Activated T-cell treated with anti-CD3 and anti-CD28 coated beads for 4 hours (primary cell): ENCODE results near the gene HS6ST3.

Experiments used
- DNase-seq: peaks from one replicate; pipeline ENCODE4 v3.0.0-alpha.2; 2020

Gene HS6ST3

DNA sequence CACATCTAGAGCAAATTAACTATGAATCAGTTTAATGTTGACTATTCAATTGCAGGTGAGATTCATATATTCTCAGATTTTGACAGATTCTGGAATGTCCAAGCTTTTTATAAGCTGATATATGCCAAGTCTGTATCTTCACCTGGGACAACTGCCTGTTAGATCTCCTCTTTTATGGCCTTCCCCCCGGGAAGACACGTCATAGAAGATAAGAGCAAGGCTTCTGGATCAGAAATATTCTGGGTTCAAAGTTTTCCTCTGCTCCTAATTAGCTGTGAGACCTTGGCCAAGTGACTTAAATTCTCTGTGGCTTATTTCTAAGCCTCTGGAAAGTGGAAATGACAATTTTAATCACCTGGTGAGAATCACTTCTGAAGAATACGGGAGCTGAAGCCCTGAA, 716.8 kb downstream of the HS6ST3 start:
- no peak for DNase-seq

- DNase-seq, result no peak
These were observed 719.6 kb downstream of the HS6ST3 start for GRCh38 chr13:96809366-96810096.

- no peak for DNase-seq
These were observed 720.2 kb downstream of the HS6ST3 start for GRCh38 chr13:96810104-96810503.

GRCh38 chr13:96811049-96811448, 721.1 kb downstream of the HS6ST3 start:
- no peak for DNase-seq

DNA sequence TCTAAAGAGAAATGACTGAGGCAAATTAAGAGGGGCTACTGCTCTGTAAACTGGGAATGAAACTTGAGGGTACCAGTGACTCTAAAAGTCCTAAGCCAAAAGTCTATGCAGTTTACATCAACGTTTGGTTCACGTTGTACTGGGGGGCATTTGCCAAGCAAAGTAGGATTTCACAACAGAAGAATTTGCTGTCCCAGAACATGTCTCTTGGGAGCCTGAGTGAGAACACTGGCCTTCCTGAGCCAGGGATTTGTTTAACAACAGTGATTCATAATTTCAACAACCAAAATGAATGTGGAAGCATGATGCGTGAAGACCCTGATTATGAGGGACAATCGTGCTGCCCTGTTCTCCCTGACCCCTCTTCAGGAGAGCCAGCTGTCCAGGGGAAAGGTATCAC, 726.4 kb downstream of the HS6ST3 start:
- DNase-seq, result no peak

- no peak for DNase-seq
These were observed 727.0 kb downstream of the HS6ST3 start for GRCh38 chr13:96816874-96817273.

DNA sequence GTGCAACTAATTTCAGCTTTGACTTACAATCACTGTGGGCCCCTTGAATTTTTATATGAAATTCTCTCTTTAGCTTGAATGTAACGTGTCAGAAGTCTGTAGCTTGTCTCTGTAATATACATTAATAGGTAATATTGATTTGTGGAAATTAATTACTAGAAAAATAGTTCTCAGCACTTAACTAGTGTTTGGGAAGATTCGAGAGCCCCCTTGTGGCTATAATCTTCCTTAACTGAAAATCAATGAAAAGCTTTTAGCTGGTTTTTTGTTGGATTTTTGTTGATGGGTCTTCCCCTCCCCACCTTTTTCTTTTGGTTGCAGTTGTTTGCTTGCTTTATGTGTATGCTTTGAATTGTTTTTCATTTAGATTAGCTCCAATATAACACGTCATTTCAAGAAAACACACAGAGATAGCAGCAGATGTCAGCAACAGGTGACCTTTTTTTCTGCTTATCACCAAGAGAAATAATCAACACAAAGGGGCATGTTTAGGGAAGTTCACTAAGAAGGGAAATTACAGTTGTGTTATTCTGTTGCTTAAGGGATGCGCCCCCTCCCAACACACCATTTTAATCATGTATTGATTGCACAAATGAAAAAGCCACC, 727.5 kb downstream of the HS6ST3 start:
- DNase-seq, result no peak

- DNase-seq, result no peak
These were observed 729.5 kb downstream of the HS6ST3 start for GRCh38 chr13:96819375-96819774.

DNA sequence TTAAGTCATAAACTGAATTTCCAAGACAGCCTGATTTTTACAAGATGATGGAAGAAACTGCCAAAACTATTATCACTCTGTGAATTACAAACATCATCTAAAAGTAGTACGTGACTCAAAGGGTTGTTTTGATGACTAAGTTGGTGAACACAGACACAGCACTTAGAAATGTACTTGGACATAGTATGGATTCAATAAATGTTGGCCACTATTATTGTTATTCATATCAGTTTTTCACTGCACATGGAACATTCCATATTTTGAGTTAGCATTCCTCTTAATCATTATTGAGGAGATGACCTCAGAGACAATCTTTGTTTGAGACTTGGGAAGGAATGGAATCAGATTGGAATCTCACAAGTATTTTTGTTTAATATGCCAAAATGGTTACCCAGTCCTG, 731.5 kb downstream of the HS6ST3 start:
- DNase-seq, result no peak

GRCh38 chr13:96821971-96822370, 732.1 kb downstream of the HS6ST3 start:
- DNase-seq, result no peak

DNA sequence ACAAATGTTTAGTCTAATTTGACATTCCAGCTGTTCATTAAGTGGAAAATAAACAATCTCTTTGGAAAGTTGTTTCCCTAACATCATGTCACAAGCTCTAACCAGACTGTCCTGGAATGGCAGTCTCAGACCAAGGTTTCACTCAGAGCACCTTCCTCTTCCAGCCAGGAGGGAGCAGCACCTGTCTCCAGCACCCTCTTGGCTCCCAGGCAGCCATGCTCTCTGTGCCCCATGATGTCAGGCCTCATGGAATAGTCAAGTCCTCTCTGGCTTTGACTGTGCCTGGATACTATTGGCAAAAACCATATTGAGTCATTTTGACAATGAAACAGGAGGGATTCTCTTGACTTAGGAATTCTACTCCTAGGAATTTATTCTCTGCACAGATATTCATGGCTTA, 733.0 kb downstream of the HS6ST3 start:
- no peak for DNase-seq

- DNase-seq, result no peak
These were observed 734.2 kb downstream of the HS6ST3 start for GRCh38 chr13:96824140-96824539.

- DNase-seq, result no peak
These were observed 735.7 kb downstream of the HS6ST3 start for GRCh38 chr13:96825653-96826052.

- DNase-seq, result no peak
These were observed 744.7 kb downstream of the HS6ST3 start for GRCh38 chr13:96834626-96835025.

GRCh38 chr13:96835546-96835945, 745.6 kb downstream of the HS6ST3 start:
- no peak for DNase-seq

GRCh38 chr13:96836733-96837132, 746.8 kb downstream of the HS6ST3 start:
- no peak for DNase-seq

- no peak for DNase-seq
These were observed 747.9 kb downstream of the HS6ST3 start for GRCh38 chr13:96837809-96838208.

DNA sequence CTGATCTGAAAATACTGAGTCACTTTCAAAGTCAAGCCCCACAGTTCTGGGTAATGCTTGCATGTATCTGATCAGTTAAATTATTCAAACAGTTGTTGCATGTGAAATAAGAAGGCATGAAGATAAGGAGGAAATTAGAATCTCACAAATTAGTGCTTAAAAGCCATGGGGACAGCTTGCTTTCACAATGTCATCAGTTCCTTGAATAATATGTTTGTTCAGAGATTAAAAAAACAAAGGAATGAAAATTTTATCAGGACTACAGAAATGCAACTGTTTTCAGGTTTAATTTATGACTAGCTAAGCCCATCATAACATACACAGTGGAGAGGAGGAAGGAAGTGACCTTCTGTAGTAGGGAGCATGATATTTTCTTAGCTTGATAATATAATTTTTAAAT, 754.3 kb downstream of the HS6ST3 start:
- DNase-seq, result no peak

- DNase-seq, result no peak
These were observed 754.7 kb downstream of the HS6ST3 start for GRCh38 chr13:96844616-96845015.

DNA sequence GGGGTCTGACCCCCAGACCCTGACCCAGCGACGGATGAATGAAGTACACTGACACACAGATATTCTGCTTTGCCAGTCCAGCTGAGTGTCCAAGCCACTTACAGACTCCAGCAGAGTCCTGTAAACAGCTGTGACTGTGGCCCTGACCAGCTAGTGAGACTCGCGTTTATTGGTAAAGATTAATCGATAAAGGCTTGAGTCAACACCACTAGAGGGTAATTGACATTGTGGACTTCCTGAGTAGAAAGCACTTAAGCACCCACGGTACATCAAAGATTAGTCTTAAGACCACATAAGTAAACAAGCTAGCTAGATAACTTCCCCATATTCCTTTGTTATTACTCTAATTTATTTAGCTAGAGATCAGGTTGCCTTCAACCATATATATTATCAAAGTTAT, 758.4 kb downstream of the HS6ST3 start:
- DNase-seq, result no peak

- DNase-seq, result no peak
These were observed 759.2 kb downstream of the HS6ST3 start for GRCh38 chr13:96849091-96849490.

GRCh38 chr13:96850538-96851145, 760.7 kb downstream of the HS6ST3 start:
- no peak for DNase-seq

DNA sequence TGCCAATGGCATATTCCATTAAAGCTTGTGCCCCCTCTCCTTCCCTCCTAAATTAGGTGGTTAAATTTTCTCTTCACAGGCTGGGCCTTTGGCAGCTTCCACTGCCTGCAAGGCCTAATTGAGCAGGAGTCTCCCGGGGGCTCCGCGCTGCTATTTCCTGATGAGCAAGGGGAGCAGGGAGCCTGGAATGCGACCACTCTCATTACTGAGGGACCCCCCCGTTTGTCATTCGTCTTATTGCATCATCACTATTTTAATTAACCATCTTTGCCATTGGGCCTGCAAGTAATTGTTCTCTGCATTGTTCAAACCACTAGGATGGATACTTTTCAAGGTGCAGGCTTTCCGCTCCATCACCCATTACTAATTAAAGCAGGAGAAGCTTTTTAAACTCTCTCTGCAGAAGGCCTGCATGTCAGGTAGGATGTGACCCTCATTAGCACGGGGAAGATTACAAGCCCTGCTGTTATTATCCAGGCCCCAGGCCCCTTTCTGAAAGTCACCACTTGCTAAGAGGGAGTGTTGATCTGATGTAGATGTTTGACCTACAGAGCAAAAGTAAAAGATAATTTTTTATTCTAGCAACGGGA, 762.0 kb downstream of the HS6ST3 start:
- DNase-seq, result no peak
